A549 treated with GW870086 at 1 μM for 4 hours (cell line): Measurements from ENCODE around the gene ITIH6. TPM values are rescaled to one million over a fixed set of nuclear protein-coding genes. Genes with fewer than 3 reads are reported as not detected.

Source experiments
- total RNA-seq: library from RNA; stranded (reverse); fragments of 200-300 nt; extraction: Qiagen RNA extraction; gene quantifications from 5 replicates; pipeline ENCODE4 v1.2.3, GENCODE V29; 2022; ENCODE audit warnings: low read depth

Gene ITIH6, protein sequence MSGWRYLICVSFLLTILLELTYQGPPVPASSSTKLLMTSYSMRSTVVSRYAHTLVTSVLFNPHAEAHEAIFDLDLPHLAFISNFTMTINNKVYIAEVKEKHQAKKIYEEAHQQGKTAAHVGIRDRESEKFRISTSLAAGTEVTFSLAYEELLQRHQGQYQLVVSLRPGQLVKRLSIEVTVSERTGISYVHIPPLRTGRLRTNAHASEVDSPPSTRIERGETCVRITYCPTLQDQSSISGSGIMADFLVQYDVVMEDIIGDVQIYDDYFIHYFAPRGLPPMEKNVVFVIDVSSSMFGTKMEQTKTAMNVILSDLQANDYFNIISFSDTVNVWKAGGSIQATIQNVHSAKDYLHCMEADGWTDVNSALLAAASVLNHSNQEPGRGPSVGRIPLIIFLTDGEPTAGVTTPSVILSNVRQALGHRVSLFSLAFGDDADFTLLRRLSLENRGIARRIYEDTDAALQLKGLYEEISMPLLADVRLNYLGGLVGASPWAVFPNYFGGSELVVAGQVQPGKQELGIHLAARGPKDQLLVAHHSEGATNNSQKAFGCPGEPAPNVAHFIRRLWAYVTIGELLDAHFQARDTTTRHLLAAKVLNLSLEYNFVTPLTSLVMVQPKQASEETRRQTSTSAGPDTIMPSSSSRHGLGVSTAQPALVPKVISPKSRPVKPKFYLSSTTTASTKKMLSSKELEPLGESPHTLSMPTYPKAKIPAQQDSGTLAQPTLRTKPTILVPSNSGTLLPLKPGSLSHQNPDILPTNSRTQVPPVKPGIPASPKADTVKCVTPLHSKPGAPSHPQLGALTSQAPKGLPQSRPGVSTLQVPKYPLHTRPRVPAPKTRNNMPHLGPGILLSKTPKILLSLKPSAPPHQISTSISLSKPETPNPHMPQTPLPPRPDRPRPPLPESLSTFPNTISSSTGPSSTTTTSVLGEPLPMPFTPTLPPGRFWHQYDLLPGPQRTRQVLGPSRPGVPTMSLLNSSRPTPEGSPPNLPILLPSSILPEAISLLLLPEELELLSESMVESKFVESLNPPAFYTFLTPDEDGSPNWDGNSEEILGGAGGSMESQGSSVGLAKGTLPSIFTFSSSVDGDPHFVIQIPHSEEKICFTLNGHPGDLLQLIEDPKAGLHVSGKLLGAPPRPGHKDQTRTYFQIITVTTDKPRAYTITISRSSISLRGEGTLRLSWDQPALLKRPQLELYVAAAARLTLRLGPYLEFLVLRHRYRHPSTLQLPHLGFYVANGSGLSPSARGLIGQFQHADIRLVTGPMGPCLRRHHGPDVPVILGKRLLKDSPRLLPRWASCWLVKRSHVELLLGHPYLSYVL
- total RNA-seq = 0.02 TPM in 1 of 5 replicates, not detected in the others

DNA sequence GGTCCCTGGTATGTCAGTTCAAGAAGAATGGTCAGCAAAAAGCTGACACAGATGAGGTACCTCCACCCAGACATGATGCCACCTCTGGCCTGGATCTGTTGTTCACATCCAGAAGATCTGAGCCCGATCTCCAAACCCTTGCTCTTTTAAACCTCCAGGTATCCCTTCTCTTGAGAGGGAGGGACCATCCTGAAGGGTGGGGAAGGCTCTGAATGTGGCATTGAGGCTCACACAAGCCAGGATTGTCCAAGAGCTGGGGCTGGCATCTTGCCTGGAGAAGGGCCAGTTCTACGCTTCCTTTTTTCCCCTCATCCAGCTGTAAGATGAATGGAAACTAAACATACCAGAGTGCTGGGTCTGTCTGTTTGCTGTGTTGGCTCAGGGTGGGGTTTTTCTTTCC is at the start of gene ITIH6:
Gene ITIH6 (minus strand): TSS at position 119 of the 400 bp plus-strand sequence. CDS start 45 bp downstream, at position 74.

DNA sequence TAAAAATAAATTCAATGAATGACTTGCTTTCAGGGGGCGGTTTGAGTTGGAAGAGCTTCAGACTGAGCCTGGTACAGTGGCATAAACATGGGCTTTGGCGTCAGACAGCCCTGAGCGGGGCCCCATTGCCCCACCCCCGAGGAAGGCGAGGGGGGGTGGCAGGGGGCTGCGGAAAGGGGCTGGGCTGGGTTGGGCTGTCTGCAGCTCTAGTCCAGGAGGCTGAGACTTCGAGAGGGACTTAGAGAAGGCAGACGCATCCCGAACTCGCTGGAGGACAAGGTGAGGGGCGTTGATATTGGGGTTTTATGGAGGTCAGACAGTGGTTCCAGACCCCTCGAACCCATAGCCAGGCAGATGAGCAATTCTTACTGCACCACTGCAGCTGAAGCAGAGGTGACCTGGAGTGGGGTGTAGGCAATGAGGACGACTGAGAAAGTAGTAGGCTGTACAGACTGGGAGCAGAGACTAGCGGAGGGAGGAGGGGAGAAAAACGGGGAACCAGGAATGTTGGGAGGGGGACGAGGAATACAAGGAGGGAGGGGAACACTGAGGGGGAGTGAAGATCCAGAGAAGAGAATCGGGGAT is 9.6 kb upstream of the ITIH6 start, which contains the start of gene MAGED2:
Gene MAGED2 (plus strand): TSS at position 222 of the 585 bp plus-strand sequence. CDS start 1,587 bp downstream, outside the sequence.

Other genes starting within 250 kb of the ITIH6 start
- 75.6 to 88.7 TPM (median 82.8 TPM) in 5 replicates for gene MAGED2, start 9.5 kb upstream of the ITIH6 start, total RNA-seq
- gene TRO, start 122.6 kb upstream of the ITIH6 start, total RNA-seq = 0.56 to 1.2 TPM (median 0.70 TPM) in 5 replicates
- gene PFKFB1, start 195.9 kb upstream of the ITIH6 start, total RNA-seq = 0.16 TPM in 1 of 5 replicates, not detected in the others
- gene APEX2, start 202.1 kb upstream of the ITIH6 start, total RNA-seq = 24.9 to 32.3 TPM (median 30.8 TPM) in 5 replicates
- not detected in 5 replicates for gene ALAS2, start 232.7 kb upstream of the ITIH6 start, total RNA-seq